ENCODE measurements around the gene CAMK2G.

CAMK2G gene

GRCh38 chr10:73762915-73763314, 111.4 kb downstream of the CAMK2G start:
- TF ChIP-seq CTCF (IDR thresholded peaks at IDR 0.05; ENCODE audit: low read length) = no peak
- TF ChIP-seq EZH2 (IDR thresholded peaks at IDR 0.05; ENCODE audit: borderline replicate concordance, low read length) = no peak
- Histone ChIP-seq H3K4me2 (ENCODE audit: low read length) (no peak overlapping the region), H3K4me3 (ENCODE audit: low read depth, low read length, poor library complexity, severe bottlenecking) (no peak overlapping the region), H3K9ac (ENCODE audit: low read length) (no peak overlapping the region), H3F3A (ENCODE audit: insufficient read depth, low read length) (0 out of 2 replicates have a peak, but pooled peaks cover 9% of the 10 kb centered on the region), H3K9me3 (ENCODE audit: low read length) (no peaks in the 10 kb centered on the region), H3K27me3 (ENCODE audit: insufficient read depth, low read length) (no peaks in the 10 kb centered on the region), H3K36me3 (ENCODE audit: insufficient read depth, low read length) (peaks cover 75% of the 10 kb centered on the region), H3K4me1 (ENCODE audit: insufficient read depth, low read length, severe bottlenecking) (peaks cover 31% of the 10 kb centered on the region), H3K79me2 (ENCODE audit: insufficient read depth, low read length) (no peaks in the 10 kb centered on the region), H4K20me1 (ENCODE audit: insufficient read depth, low read length) (no peaks in the 10 kb centered on the region), H3K9me2 (ENCODE audit: low read depth, low read length) (no peaks in the 10 kb centered on the region), H2AFZ (ENCODE audit: low read length) (no peak overlapping the region), H3K27ac (ENCODE audit: low read depth, low read length, poor library complexity, severe bottlenecking) (no peak overlapping the region)
